HL-60 (cell line): ENCODE measurements around the gene FERMT2.

Source experiments
- GABPA ChIP-seq: IDR thresholded peaks from 2 replicates; pipeline ENCODE4 v1.6.1; 2012; ENCODE audit warnings: low read depth
- POLR2AphosphoS5 ChIP-seq: IDR thresholded peaks from 2 replicates; pipeline ENCODE4 v1.6.1; 2012; ENCODE audit warnings: low read depth
- SPI1 ChIP-seq: IDR thresholded peaks from 2 replicates; pipeline ENCODE4 v1.6.1; 2012; ENCODE audit warnings: low read depth, mild to moderate bottlenecking, borderline replicate concordance
- TF ChIP-seq, protein P1 (sequence below): IDR thresholded peaks from one replicate; pipeline ENCODE4 v1.5.1; 2011; ENCODE audit warnings: low read length, control low read depth, inconsistent platforms; ENCODE audit not compliant: insufficient read depth

- TF ChIP-seq, protein P1, sequence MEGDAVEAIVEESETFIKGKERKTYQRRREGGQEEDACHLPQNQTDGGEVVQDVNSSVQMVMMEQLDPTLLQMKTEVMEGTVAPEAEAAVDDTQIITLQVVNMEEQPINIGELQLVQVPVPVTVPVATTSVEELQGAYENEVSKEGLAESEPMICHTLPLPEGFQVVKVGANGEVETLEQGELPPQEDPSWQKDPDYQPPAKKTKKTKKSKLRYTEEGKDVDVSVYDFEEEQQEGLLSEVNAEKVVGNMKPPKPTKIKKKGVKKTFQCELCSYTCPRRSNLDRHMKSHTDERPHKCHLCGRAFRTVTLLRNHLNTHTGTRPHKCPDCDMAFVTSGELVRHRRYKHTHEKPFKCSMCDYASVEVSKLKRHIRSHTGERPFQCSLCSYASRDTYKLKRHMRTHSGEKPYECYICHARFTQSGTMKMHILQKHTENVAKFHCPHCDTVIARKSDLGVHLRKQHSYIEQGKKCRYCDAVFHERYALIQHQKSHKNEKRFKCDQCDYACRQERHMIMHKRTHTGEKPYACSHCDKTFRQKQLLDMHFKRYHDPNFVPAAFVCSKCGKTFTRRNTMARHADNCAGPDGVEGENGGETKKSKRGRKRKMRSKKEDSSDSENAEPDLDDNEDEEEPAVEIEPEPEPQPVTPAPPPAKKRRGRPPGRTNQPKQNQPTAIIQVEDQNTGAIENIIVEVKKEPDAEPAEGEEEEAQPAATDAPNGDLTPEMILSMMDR, result no peak
- TF ChIP-seq GABPA, result no peak
- TF ChIP-seq SPI1, result no peak
- no peak for TF ChIP-seq POLR2AphosphoS5
Observed at GRCh38 chr14:52988139-52988538, 37.3 kb upstream of the FERMT2 start.
